GM19395 (cell line): ENCODE results near the gene PNKP.

Experiments used
- ATAC-seq: cut with Tn5 transposase; IDR thresholded peaks from one replicate; pipeline ENCODE4 v1.9.1; 2021; ENCODE audit warnings: mild to moderate bottlenecking, moderate library complexity; ENCODE audit not compliant: unreplicated experiment

The PNKP gene

DNA sequence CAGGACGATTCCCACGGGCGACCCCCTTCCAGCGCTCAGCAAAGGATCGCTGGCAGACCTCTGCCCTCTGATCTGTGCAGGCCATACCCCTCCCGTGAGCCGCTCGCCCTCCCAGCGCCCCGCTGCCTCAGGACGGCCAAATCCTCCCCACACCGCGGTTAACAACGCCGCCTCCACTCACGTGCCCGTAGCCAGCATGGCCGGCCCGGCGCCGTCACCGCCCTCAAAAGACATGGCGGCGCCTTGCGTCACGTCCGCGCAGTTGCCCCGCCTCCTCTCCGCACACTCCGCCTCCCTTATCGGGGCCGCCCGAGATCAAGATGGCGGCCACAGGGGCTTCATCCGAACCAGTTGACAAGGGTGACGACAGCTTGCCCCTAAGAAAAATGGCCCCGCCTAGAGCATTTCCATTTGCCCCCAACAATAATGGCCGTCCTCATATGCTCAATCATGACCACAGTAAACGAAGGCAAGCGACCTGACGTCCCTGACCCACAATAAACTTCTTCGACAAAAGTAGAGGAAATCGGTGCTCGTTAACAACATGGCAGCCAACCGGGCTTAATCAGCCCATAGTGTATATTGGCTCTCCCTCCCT is 9.1 kb upstream of the PNKP start:
- ATAC-seq: peak; percentile 48

GRCh38 chr19:49875857-49876421 is 8.6 kb upstream of the PNKP start:
- ATAC-seq: no peak

- no peak for ATAC-seq
Measured at GRCh38 chr19:49875177-49875576, 7.8 kb upstream of the PNKP start.

DNA sequence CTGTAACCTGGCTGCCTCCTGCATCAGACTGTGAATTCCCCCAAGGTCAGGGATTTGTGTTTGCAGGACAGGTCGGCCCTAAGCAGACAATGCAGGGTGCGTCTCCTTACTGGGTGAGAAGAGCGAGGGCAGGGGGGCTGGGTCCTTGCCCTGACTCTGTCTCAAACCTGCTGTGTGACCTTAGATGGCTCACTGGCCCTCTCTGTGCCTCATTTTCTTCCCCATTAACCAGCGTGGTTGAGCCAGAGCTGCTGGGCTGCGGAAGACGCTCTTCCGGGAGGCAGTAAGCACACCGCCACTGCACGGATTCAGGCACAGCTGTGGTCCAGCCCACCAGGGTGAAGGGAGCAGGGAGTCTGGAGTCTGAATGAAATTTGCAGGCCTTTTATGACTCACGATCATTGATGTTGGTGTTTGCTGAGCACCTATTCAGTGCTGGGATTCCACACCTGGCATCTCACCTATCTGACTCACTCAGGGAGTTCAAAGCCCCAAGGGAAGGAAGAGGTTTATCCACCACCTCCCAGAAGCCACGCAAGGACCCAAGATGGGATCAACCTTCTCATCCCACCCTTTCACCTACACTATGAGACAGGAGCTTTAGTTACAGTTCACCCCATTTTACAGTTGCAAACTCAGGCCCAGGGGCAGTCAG is 7.3 kb upstream of the PNKP start:
- ATAC-seq: no peak

GRCh38 chr19:49873834-49874233 is 6.5 kb upstream of the PNKP start:
- no peak for ATAC-seq

DNA sequence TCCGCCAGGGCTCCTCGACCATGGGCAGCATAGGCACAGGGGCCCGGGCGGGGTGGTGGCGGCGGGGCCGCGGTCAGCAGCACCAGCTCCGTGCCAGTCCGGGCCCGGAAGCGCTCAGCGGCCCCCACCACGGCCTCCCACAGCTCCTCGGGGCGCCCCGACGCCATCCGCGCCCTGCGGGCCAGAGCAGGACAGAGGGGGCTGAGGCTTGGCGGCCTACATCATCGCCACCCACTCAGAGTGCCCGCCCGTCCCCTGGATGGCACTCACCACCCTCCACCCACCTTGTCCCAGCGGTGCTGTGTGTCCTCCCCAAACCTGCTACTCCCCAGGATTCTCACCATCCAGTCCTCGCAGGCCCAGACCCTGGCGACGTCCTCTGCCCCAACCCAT is 5.7 kb upstream of the PNKP start:
- ATAC-seq: no peak

- ATAC-seq: no peak
Measured at GRCh38 chr19:49872245-49873128, 5.1 kb upstream of the PNKP start.

GRCh38 chr19:49871349-49871985 is 4.1 kb upstream of the PNKP start:
- ATAC-seq: no peak

DNA sequence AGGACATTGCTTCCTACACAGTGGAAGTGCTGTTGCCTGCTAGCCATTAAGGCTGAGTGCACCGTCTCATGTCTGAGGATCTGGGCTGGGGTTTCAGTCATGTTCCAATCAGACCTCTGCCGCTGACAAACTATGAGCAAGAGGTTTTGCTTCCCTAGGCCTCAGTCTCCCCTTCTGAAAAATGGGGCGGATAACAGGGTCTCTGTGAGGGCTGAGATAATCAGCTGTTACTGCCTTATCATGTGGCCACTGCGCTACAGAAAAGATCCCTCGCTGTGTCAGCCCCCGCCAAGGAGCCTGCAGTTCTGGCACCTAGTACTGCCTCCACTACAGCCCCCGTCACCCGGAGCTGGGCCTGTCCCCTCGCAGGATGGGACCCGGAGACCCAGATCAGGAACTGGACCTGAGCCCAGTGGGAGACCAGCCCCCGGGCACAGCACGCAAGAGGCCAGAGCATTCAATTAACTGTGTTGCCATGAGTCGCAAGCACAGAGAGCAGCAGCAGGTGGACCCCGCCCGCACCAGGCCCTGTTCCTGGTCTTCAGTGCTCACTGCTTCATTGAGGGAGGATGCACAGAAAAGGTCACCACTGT is 3.0 kb upstream of the PNKP start:
- ATAC-seq: no peak

DNA sequence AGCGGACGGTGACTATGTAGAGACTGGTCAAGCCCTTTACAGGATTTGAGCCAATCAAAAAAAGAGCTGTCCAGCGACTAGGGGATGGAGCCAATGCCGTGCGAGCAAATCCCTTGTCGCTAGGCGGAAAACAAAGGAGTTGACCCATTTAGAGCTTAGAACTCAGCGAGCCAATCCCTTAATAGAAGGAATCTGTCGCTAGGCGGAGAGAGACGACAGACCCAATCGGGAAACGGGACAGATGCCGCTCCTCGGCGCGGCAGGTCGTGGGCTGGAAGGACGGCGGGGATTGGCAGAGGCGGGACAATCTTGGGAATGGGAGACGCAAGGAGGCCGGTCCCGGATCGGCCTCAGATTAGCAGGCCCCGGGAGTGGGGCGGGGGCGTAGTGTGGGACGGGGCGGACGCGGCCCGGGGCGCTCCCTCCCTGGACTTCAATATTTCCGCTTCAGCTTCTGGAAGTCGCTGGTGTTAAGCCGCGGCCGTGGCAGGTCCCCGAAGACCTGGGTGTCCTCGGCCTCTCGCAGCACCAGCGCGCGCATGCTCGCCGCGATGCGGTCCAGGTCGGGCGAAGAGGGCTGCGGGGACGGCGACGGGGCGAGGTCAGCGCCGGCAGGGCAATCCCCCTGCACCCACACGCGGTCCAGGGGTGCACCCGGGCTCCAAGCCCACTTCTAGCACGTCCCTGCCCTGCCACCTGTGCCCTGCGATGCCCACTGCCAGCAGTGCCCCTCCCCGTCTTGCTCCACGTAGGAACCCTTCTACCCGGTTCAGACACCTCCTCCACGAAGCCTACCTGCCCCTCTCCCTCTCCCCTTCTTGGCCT is 2.3 kb upstream of the PNKP start:
- peak; percentile 79 for ATAC-seq

DNA sequence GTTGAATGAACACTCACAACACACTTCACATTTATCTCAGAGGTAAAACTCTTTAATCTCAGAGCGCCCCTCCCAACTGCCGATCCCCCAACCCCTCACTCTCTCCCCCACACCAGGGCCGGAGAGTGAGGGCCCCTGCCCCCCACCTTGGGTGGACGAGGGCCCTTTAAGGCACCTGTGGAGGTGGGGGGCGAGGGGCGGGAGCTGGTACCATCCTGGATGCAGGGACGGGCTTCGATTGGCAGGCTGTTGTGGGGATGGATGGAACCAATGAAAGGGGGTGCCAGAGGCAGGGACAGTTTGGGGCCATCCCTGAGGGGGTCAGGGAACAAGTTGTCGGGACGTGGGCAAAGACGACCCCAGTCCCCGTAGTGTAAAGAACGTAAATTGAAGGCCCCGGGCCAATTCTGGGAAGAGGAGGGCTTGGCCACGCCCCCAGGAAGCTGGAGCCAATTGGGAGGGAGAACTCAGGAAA is 1.7 kb upstream of the PNKP start:
- ATAC-seq: peak; percentile 8

DNA sequence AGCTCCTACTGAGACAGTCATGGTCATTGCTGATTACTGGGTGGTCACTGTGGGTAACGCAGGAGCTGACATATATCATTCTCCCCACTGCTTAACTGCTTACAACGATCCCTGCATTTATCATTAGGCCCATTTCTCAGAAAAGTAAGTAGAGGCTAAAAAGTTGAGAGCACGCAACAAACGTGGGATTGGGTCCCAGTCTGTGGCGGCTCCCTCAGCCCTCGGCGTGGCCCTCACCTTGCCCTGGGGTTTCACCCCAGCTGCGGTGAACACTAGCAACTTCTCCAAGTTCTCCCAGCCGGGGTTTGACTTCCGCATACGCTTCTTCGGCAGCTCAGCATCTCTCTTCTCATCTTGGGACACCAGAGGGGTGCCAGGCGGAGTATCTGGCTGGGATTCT is 2.5 kb downstream of the PNKP start:
- ATAC-seq: no peak

- no peak for ATAC-seq
Measured at GRCh38 chr19:49863935-49864320, 3.4 kb downstream of the PNKP start.

DNA sequence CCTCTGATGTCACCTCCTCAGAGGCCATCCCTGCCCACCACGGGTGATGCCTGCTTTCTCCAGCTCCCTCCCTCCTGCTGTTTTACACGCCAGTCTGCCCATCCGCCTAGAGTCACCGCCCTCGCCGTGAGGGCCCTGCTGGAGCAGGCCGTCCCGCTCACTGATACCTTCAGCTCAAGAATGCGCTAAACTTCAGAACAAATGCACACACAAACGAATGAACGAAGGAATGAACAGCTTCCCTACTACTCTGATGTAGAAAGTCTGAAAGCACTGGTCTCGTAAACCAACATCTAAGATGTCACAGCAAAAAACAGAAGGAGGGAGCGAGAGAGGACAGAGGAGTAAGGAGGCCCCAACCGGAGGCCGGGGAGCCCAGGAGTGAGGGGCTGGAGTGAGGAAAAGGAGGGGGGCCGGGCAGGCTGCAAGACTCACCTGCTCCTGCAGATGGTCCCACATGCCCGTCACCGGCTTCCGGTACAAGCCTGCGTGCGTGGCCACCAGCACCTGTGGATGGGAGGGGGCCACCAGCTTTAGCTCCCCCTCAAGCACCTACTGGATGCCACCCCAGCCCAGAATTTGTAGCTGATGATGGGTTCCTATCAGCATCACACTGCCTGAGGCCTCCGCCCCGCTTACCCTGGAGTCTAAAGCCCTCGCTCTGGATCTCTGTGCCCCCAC is 4.0 kb downstream of the PNKP start:
- no peak for ATAC-seq

- no peak for ATAC-seq
Measured at GRCh38 chr19:49862391-49863253, 4.8 kb downstream of the PNKP start.

GRCh38 chr19:49861541-49862378 is 5.6 kb downstream of the PNKP start:
- no peak for ATAC-seq

DNA sequence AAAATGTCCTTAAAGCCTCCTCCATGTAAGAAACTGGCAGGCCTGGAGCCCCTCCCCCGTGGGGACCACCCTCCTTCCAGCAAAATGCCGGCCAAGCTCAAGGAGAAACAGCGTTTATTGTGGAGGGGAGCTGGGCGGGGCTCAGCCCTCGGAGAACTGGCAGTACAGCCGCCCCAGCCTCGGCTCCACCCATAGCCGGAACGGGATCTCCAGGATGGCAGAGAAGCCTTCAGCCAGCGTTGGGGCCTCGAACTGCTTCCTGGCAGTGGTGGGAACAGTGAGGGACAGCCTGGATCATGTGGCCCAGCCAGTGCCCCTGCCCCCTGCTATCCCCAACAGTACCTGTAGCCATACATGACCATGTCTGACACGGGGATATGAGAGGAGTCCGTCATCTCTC is 6.3 kb downstream of the PNKP start:
- ATAC-seq: no peak
